Prostate gland (tissue), 2 donors: ENCODE results near the gene GOPC.

Source experiments
- CTCF ChIP-seq, 4 experiments: fragments of 200-600 bp in 2 of 4; fragments of 450-650 bp in 2 of 4; sonication (generic) in 2 of 4; IDR thresholded peaks; 1 replicate in 3 of 4; 2 replicates in 1 of 4; pipeline ENCODE4 v1.5.1; 2016 to 2019; ENCODE audit warnings: antibody characterized with exemption in 4 of 4, mild to moderate bottlenecking in 2 of 4, moderate library complexity in 2 of 4
- POLR2A ChIP-seq: fragments of 450-650 bp; IDR thresholded peaks from one replicate; pipeline ENCODE4 v1.6.1; 2016; ENCODE audit warnings: antibody characterized with exemption, mild to moderate bottlenecking
- POLR2AphosphoS5 ChIP-seq: sonication (generic); formaldehyde crosslinking; IDR thresholded peaks from one replicate; pipeline ENCODE4 v1.6.1; 2017; ENCODE audit warnings: antibody characterized with exemption

DNA sequence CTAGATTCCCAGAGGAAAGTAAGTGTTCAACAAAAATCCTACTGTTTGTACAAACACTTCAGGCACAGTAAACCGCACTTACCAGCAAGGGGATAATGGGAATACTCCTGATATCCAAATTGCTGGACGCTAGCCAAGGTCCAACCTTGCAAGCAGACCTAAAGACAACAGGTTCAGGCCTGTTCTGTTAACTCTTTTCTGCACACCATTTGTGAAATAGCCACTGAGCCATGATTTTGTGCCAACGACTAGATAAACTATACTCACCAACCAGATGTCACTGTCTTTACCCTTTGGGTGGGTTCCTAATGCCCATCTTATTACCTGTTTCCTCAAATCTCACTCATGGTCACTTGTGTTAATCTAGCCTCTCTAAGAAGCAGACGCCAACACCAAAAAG is 43.5 kb downstream of the GOPC start:
- TF ChIP-seq CTCF (IDR thresholded peaks at IDR 0.05) (no peak), POLR2AphosphoS5 (no peak), POLR2A (no peak)
